ENCODE data around the gene SPC25. TPM values are rescaled to one million over a fixed set of nuclear protein-coding genes. Genes with fewer than 3 reads are reported as not detected.

SPC25 gene
- total and polyA plus RNA-seq, 9 of the 15 experiments (the other 6 are each of a cell fraction or from before 2014, with no cell fraction given), result 44.8 to 100 (median 75.0) TPM

DNA sequence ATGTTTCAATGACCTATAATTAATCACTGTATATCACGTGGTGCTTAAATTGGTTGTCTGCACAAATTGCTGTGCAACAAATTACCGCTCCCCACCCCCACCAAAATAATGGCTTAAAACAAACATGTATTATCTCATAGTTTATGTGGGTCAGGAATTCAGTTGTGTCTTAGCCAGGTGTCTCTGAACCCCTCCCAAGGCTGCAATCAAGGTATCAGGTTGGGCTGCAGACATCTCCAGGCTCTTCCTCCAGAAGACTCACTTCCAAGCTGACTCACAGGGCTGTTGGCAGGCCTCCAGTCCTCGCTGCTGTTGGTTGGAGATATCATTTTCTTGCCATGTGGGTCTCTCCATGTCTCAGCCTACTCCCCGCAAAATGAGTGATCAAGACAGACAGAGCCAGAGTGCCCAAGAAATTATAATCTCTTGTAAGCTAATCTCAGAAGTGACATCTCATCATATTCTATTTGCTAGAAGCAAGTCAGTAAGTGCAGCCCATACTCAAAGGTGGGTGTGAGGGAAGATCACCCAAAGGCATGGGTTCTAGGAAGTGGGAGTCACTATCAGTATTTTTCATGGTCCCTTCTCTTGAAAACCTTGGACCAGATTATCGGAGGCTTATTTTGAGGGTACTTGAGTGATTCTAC lies 38.4 kb downstream of the SPC25 start (continued):
- TF ChIP-seq, protein P1, sequence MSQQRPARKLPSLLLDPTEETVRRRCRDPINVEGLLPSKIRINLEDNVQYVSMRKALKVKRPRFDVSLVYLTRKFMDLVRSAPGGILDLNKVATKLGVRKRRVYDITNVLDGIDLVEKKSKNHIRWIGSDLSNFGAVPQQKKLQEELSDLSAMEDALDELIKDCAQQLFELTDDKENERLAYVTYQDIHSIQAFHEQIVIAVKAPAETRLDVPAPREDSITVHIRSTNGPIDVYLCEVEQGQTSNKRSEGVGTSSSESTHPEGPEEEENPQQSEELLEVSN (IDR thresholded peaks at IDR 0.05; ENCODE audit: borderline replicate concordance in 1 of 2, extremely low read depth in 1 of 2, insufficient read depth in 1 of 2, insufficient read length in 1 of 2, low read depth in 1 of 2, low read length in 1 of 2, poor library complexity in 1 of 2, severe bottlenecking in 1 of 2), result no peak
- TF ChIP-seq CBX3 (IDR thresholded peaks at IDR 0.05; ENCODE audit: borderline replicate concordance in 1 of 2, low read length in 2 of 2) (peak in 1 of 2 experiments; percentile 86; a peak in 2 of 3 replicates), ARID2 (IDR thresholded peaks at IDR 0.05) (no peak), GATAD2A (IDR thresholded peaks at IDR 0.05) (no peak), FOSL1 (tag; conservative IDR thresholded peaks at IDR 0.05) (peak; percentile 98), SMC3 (conservative IDR thresholded peaks at IDR 0.05; ENCODE audit: insufficient read depth, low read depth, low read length) (0 out of 2 replicates have a peak, but pooled peaks have one; percentile 13), MAFG (tag; conservative IDR thresholded peaks at IDR 0.05) (peak; percentile 83), MTA1 (IDR thresholded peaks at IDR 0.05; ENCODE audit: borderline replicate concordance) (peak; percentile 88; the same call in 1 of the 2 replicates), NCOR1 (IDR thresholded peaks at IDR 0.05) (peak; percentile 95), HCFC1 (IDR thresholded peaks at IDR 0.05; ENCODE audit: low read depth, low read length) (peak; percentile 37), ARID1B (IDR thresholded peaks at IDR 0.05) (peak; percentile 99), SRF (CRISPR knock-in tag; IDR thresholded peaks at IDR 0.05) (0 out of 4 replicates have a peak, but pooled peaks of 1 of the 2 experiments have one; percentile 5), JUNB (CRISPR knock-in tag; conservative IDR thresholded peaks at IDR 0.05) (no peak), TOE1 (IDR thresholded peaks at IDR 0.05; ENCODE audit: borderline replicate concordance) (peak; percentile 73; the same call in 1 of the 2 replicates), TOE1 (CRISPR knock-in tag; IDR thresholded peaks at IDR 0.05; ENCODE audit: borderline replicate concordance, low read depth) (no peak), SMARCA4 (IDR thresholded peaks at IDR 0.05) (peak; percentile 99), ZNF764 (CRISPR knock-in tag; IDR thresholded peaks at IDR 0.05; ENCODE audit: low read depth) (no peak)
- TF ChIP-seq, protein P2, sequence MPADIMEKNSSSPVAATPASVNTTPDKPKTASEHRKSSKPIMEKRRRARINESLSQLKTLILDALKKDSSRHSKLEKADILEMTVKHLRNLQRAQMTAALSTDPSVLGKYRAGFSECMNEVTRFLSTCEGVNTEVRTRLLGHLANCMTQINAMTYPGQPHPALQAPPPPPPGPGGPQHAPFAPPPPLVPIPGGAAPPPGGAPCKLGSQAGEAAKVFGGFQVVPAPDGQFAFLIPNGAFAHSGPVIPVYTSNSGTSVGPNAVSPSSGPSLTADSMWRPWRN (IDR thresholded peaks at IDR 0.05; ENCODE audit: low read depth), result peak; percentile 74; the same call in 1 of the 2 replicates
- TF ChIP-seq, protein P3, sequence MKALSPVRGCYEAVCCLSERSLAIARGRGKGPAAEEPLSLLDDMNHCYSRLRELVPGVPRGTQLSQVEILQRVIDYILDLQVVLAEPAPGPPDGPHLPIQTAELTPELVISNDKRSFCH (CRISPR knock-in tag; IDR thresholded peaks at IDR 0.05), result no peak
- TF ChIP-seq, protein P3 (tag; IDR thresholded peaks at IDR 0.05), result 0 out of 2 replicates have a peak, but pooled peaks have one; percentile 75
- TF ChIP-seq, protein P4, sequence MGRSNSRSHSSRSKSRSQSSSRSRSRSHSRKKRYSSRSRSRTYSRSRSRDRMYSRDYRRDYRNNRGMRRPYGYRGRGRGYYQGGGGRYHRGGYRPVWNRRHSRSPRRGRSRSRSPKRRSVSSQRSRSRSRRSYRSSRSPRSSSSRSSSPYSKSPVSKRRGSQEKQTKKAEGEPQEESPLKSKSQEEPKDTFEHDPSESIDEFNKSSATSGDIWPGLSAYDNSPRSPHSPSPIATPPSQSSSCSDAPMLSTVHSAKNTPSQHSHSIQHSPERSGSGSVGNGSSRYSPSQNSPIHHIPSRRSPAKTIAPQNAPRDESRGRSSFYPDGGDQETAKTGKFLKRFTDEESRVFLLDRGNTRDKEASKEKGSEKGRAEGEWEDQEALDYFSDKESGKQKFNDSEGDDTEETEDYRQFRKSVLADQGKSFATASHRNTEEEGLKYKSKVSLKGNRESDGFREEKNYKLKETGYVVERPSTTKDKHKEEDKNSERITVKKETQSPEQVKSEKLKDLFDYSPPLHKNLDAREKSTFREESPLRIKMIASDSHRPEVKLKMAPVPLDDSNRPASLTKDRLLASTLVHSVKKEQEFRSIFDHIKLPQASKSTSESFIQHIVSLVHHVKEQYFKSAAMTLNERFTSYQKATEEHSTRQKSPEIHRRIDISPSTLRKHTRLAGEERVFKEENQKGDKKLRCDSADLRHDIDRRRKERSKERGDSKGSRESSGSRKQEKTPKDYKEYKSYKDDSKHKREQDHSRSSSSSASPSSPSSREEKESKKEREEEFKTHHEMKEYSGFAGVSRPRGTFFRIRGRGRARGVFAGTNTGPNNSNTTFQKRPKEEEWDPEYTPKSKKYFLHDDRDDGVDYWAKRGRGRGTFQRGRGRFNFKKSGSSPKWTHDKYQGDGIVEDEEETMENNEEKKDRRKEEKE (IDR thresholded peaks at IDR 0.05; ENCODE audit: borderline replicate concordance in 1 of 2, control insufficient read depth in 1 of 2, low read depth in 2 of 2, low read length in 1 of 2), result 0 out of 4 replicates have a peak, but pooled peaks of 1 of the 2 experiments have one; percentile 55
- TF ChIP-seq, protein P5, sequence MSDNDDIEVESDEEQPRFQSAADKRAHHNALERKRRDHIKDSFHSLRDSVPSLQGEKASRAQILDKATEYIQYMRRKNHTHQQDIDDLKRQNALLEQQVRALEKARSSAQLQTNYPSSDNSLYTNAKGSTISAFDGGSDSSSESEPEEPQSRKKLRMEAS (CRISPR knock-in tag; IDR thresholded peaks at IDR 0.05), result peak; percentile 84

All from K562 (cell line).